Activated CD8-positive, alpha-beta T cell treated with anti-CD3 and anti-CD28 coated beads, Interleukin-2, amount 10 ng/mL, durations not matched to agents 7 days and 5 days (primary cell): ENCODE results near the gene FNBP1. TPM values are rescaled to one million over a fixed set of nuclear protein-coding genes. Genes with fewer than 3 reads are reported as not detected.

Source experiments
- ATAC-seq: fragments of 150-1000 bp; cut with Tn5 transposase; one replicate; pipeline ENCODE4 v1.10.0; 2021; ENCODE audit warnings: moderate library complexity
- CTCF ChIA-PET: fragments of 350-600 bp; sonication (Branson Sonifier 250); formaldehyde crosslinking; loops from one replicate; lab custom pipeline; 2021; ENCODE audit warnings: antibody characterized with exemption; lab: Charles Lee
- POLR2A ChIA-PET: fragments of 350-600 bp; sonication (Branson Sonifier 250); formaldehyde crosslinking; loops from one replicate; lab custom pipeline; 2021; ENCODE audit warnings: antibody characterized with exemption; lab: Charles Lee
- DNase-seq: peaks from one replicate; pipeline ENCODE4 v3.0.0-alpha.2; 2020
- H3K27ac Mint-ChIP-seq: one replicate; pipeline ENCODE4 v1.8.0; 2021; ENCODE audit warnings: mild to moderate bottlenecking, mixed read lengths
- H3K27me3 Mint-ChIP-seq: one replicate; pipeline ENCODE4 v1.8.0; 2021; ENCODE audit warnings: low read depth, mixed read lengths
- H3K36me3 Mint-ChIP-seq: one replicate; pipeline ENCODE4 v1.8.0; 2021; ENCODE audit warnings: low read depth, mixed read lengths
- H3K4me1 Mint-ChIP-seq: one replicate; pipeline ENCODE4 v1.8.0; 2021; ENCODE audit warnings: low read depth, mixed read lengths
- H3K4me3 Mint-ChIP-seq: one replicate; pipeline ENCODE4 v1.8.0; 2021; ENCODE audit warnings: mild to moderate bottlenecking, mixed read lengths
- H3K9me3 Mint-ChIP-seq: one replicate; pipeline ENCODE4 v1.8.0; 2022; ENCODE audit warnings: mixed read lengths; ENCODE audit not compliant: insufficient read depth
- microRNA-seq: library from miRNA; unstranded; fragments of <30 nt; microRNA quantifications from one replicate; pipeline ENCODE4 v1.2.0, GENCODE V29; 2022
- total RNA-seq, 2 experiments: library from RNA; stranded (reverse); gene quantifications; one replicate each; pipeline ENCODE4 v1.2.3, GENCODE V29; 2021

Gene FNBP1
- total RNA-seq, 2 experiments from 2014 or later, result 173 to 176 TPM

DNA sequence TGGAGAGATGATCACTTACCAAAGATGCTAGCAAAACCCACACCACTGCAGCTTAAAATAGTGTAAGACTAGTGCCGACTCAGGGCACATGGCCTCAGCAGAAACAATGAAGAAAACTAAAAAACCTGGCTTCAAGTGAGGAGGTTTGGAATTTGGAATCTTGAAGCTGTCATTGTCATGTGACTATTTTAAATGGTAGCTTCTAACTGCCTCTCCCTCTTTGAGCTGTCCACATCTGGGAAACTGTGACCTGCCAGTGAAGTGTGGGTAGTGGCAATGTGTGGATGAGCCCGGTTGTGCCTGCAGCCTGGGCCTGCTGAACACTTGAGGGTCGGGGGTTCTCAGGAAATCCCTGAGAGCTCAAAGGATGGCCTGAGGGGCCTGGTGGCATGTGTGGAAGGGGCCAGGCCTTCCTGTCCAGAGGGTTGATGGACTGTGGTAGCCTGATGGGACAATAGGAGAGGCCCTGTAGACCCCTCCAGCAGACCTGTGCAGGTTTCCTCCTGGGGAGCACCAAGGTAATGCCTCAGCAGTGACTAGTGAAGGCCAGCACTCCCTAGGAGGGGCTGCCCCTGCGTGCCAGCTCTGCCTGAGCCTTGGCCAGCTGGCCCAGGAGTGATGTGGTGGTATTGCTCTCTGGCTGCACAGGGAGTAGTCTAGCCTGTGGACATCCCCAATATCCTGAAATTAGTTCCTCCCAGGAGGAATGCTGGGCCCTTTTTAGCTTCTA is 194.1 kb downstream of the FNBP1 start:
- no peak for DNase-seq
- ChIA-PET POLR2A (interaction anchor here (0.5 to 2.1 kb wide), 4 partner anchors 12 to 19 kb away, joined by 3 to 6 read pairs (median 3); no protein-coding TSS in a partner anchor), CTCF (interaction anchor here (0.8 to 1.4 kb wide), 4 partner anchors 10 to 110 kb away, joined by 3 to 6 read pairs (median 4); no protein-coding TSS in a partner anchor)
- Mint-ChIP-seq H3K36me3 (peaks cover 50% of the 10 kb centered on the region), H3K27me3 (no peaks in the 10 kb centered on the region), H3K27ac (peak overlapping the region; percentile 57), H3K9me3 (no peaks in the 10 kb centered on the region), H3K4me3 (no peak overlapping the region), H3K4me1 (peaks cover 61% of the 10 kb centered on the region)
- ATAC-seq, result no peak

DNA sequence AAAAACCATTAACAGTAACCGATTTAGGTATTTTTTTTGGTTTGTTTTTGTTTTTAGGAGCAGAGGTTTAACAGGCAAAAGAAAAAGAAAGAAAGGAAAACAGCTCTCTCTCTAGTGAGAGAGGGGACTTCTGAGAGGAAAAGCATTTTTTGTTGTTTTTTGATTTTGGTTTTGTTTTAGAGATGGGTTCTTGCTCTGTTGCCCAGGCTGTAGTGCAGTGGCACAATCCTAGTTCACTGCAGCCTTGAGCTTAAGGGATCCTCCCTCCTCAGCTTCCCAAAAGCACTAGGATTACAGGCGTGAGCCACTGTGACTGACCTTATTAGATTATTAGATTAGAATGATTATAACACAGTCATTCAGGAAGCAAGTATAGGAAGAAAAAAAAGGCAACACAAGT is 197.6 kb downstream of the FNBP1 start:
- no peaks in the 10 kb centered on the region for H3K27me3 Mint-ChIP-seq
- DNase-seq, result no peak
- CTCF ChIA-PET, result no interaction called here
- POLR2A ChIA-PET, result interaction anchor here (0.7 kb wide), 1 partner anchor 53 kb away, joined by 3 read pairs; no protein-coding TSS in a partner anchor
- no peaks in the 10 kb centered on the region for H3K9me3 Mint-ChIP-seq
- peaks cover 47% of the 10 kb centered on the region for H3K4me1 Mint-ChIP-seq
- H3K4me3 Mint-ChIP-seq, result no peak overlapping the region
- no peak for ATAC-seq
- peaks cover 37% of the 10 kb centered on the region for H3K36me3 Mint-ChIP-seq
- H3K27ac Mint-ChIP-seq, result peak overlapping the region; percentile 66

DNA sequence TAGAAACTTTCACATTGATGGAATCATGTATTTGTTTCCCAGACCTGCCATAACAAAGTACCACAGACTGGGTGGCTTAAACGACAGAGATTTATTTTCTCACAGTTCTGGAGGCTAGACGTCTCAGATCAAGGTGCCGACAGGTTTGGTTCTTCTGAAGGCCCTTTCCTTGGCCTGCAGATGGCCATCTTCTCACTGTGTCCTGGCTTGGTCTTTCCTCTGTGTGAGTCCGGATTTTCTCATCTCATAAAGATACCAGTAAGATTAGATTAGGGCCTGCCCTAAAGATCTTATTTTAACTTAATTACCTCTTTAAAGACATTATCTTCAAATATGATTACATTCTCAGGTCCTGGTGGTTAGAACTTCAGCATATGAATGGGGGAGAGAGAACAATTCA is 201.9 kb downstream of the FNBP1 start:
- Mint-ChIP-seq H3K9me3 (no peaks in the 10 kb centered on the region), H3K4me3 (no peak overlapping the region), H3K27me3 (no peaks in the 10 kb centered on the region), H3K36me3 (peaks cover 45% of the 10 kb centered on the region), H3K4me1 (peaks cover 68% of the 10 kb centered on the region), H3K27ac (peak overlapping the region; percentile 29)
- DNase-seq (no peak), ATAC-seq (no peak)
- ChIA-PET CTCF (no interaction called here), POLR2A (interaction anchor here (0.9 to 1.3 kb wide), 2 partner anchors 10 to 22 kb away, joined by 3 read pairs; no protein-coding TSS in a partner anchor)

GRCh38 chr9:129840034-129840433 is 203.0 kb downstream of the FNBP1 start:
- peak overlapping the region; percentile 12 for H3K4me3 Mint-ChIP-seq
- H3K4me1 Mint-ChIP-seq, result peaks cover 62% of the 10 kb centered on the region
- POLR2A ChIA-PET, result no interaction called here
- H3K36me3 Mint-ChIP-seq, result peaks cover 48% of the 10 kb centered on the region
- no peaks in the 10 kb centered on the region for H3K9me3 Mint-ChIP-seq
- H3K27me3 Mint-ChIP-seq, result no peaks in the 10 kb centered on the region
- peak overlapping the region; percentile 77 for H3K27ac Mint-ChIP-seq
- CTCF ChIA-PET, result no interaction called here
- ATAC-seq, result no peak
- no peak for DNase-seq

GRCh38 chr9:129839324-129840023 is 203.5 kb downstream of the FNBP1 start:
- ATAC-seq (no peak), DNase-seq (no peak)
- Mint-ChIP-seq H3K9me3 (no peaks in the 10 kb centered on the region), H3K27me3 (no peaks in the 10 kb centered on the region), H3K4me1 (peaks cover 61% of the 10 kb centered on the region), H3K27ac (peak overlapping the region; percentile 90), H3K4me3 (peak overlapping the region; percentile 66), H3K36me3 (peaks cover 51% of the 10 kb centered on the region)
- ChIA-PET POLR2A (interaction anchor here (0.9 to 1.7 kb wide), 5 partner anchors 25 to 47 kb away, joined by 4 to 7 read pairs (median 5); no protein-coding TSS in a partner anchor), CTCF (interaction anchor here (0.7 to 2.2 kb wide), 7 partner anchors 9 to 48 kb away, joined by 3 to 8 read pairs (median 5); no protein-coding TSS in a partner anchor)

DNA sequence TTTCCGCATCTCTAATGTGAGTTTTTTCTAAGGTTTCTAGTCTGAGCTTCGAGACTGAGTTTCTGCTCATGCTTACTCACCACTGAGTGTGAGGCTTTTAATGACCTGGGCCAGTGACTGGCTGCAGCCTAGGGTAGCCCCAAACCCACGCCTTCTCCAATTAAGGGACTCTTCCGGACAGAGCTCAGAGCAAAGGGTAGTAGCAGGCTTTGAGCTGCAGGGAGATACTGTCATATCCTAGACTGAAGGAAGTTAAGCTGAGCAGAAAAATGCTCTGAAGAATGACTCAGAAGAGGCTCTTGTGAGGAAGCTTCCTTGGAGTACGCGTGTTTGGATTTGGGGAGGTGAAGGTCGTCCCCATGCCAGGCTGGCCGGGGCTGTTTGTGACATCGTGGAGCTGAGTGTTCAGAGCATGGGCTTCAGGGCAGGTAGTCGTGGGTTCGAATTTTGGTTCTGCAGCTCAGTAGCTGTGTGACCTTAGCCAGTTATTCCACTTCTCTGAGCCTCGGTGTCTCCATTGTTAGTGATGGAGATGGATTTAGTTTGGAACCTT is 204.2 kb downstream of the FNBP1 start:
- H3K27ac Mint-ChIP-seq, result peak overlapping the region; percentile 90
- H3K9me3 Mint-ChIP-seq, result no peaks in the 10 kb centered on the region
- peaks cover 58% of the 10 kb centered on the region for H3K36me3 Mint-ChIP-seq
- CTCF ChIA-PET, result interaction anchor here (0.7 to 2.2 kb wide), 10 partner anchors 10 to 112 kb away, joined by 3 to 8 read pairs (median 4); no protein-coding TSS in a partner anchor
- ATAC-seq (no peak), DNase-seq (peak; percentile 45)
- no peaks in the 10 kb centered on the region for H3K27me3 Mint-ChIP-seq
- H3K4me3 Mint-ChIP-seq, result peak overlapping the region; percentile 66
- POLR2A ChIA-PET, result interaction anchor here (0.7 to 1.7 kb wide), 7 partner anchors 8 to 48 kb away, joined by 3 to 7 read pairs (median 5); no protein-coding TSS in a partner anchor
- H3K4me1 Mint-ChIP-seq, result peaks cover 68% of the 10 kb centered on the region

Small RNAs within 50 kb of the gene (microRNA-seq; reads per million reads assigned to microRNA genes)
- 2.9 reads per million for gene MIR6855

Other genes starting within 250 kb of the FNBP1 start
- 10 to 100 TPM; 22.1 to 24.4 TPM for gene TOR1B, start 240.0 kb downstream of the FNBP1 start, total RNA-seq
- 10 to 100 TPM; 54.6 to 58.4 TPM for gene TOR1A, start 219.1 kb downstream of the FNBP1 start, total RNA-seq
- 10 to 100 TPM; 89.7 to 91.7 TPM for gene C9orf78, start 207.9 kb downstream of the FNBP1 start, total RNA-seq
- gene USP20, start 207.7 kb downstream of the FNBP1 start, total RNA-seq, result 10 to 100 TPM; 86.2 to 87.4 TPM
- 10 to 100 TPM; 22.5 to 24.4 TPM for gene GPR107, start 10.7 kb upstream of the FNBP1 start, total RNA-seq
- gene NCS1, start 129.2 kb upstream of the FNBP1 start, total RNA-seq, result 1 to 10 TPM; 3.3 TPM
- gene HMCN2, start 222.6 kb upstream of the FNBP1 start, total RNA-seq, result not detected